ENCODE results near the gene MUCL3. TPM values are rescaled to one million over a fixed set of nuclear protein-coding genes. Genes with fewer than 3 reads are reported as not detected.

MUCL3 gene
- total RNA-seq, 1 experiment from 2014 or later = not detected

GRCh38 chr6:30983439-30983838 lies 42.7 kb downstream of the MUCL3 start, which contains the start of gene MUC21:
MUC21 (plus strand) TSS chr6:30983718; CDS start chr6:30983959, 241 bp downstream.
- no peaks in the 10 kb centered on the region for H3K9me2 ChIP-seq (replicated peaks; ENCODE audit: insufficient read depth, low read length)
- DNase-seq = no peak
- no peak within 1 kb of the TSS for H2AFZ ChIP-seq (ENCODE audit: low read length)
- no peaks in the 10 kb centered on the region for H3K27me3 ChIP-seq (ENCODE audit: low read length)
- no peaks in the 10 kb centered on the region for H3K9me3 ChIP-seq (ENCODE audit: low read length)
- H3K9ac ChIP-seq (ENCODE audit: low read length) = no peak within 1 kb of the TSS
- no peak within 1 kb of the TSS for H3K4me2 ChIP-seq (ENCODE audit: low read depth, low read length, poor library complexity, severe bottlenecking)
- H3K4me3 ChIP-seq (ENCODE audit: low read length) = no peak within 1 kb of the TSS
- no peak within 1 kb of the TSS for H3K27ac ChIP-seq (ENCODE audit: low read length)
- peaks cover 5% of the 10 kb centered on the region for H3K4me1 ChIP-seq (ENCODE audit: low read length)
- no peaks in the 10 kb centered on the region for H3K79me2 ChIP-seq (ENCODE audit: low read length)
- H3K36me3 ChIP-seq (ENCODE audit: insufficient read depth, low read length) = no peaks in the 10 kb centered on the region
- H4K20me1 ChIP-seq (ENCODE audit: insufficient read depth, low read depth, low read length) = no peaks in the 10 kb centered on the region

GRCh38 chr6:30985490-30985889 lies 44.7 kb downstream of the MUCL3 start:
- Histone ChIP-seq H3K9me2 (replicated peaks; ENCODE audit: insufficient read depth, low read length) (no peaks in the 10 kb centered on the region), H3K4me2 (ENCODE audit: low read depth, low read length, poor library complexity, severe bottlenecking) (no peak overlapping the region), H3K9me3 (ENCODE audit: low read length) (no peaks in the 10 kb centered on the region), H3K4me3 (ENCODE audit: low read length) (no peak overlapping the region), H3K79me2 (ENCODE audit: low read length) (no peaks in the 10 kb centered on the region), H3K36me3 (ENCODE audit: insufficient read depth, low read length) (no peaks in the 10 kb centered on the region), H4K20me1 (ENCODE audit: insufficient read depth, low read depth, low read length) (no peaks in the 10 kb centered on the region), H3K4me1 (ENCODE audit: low read length) (no peaks in the 10 kb centered on the region), H3K27me3 (ENCODE audit: low read length) (no peaks in the 10 kb centered on the region), H3K9ac (ENCODE audit: low read length) (no peak overlapping the region), H3K27ac (ENCODE audit: low read length) (no peak overlapping the region), H2AFZ (ENCODE audit: low read length) (no peak overlapping the region)
- no peak for DNase-seq

- no peaks in the 10 kb centered on the region for H3K27me3 ChIP-seq (ENCODE audit: low read length)
- no peak overlapping the region for H3K4me3 ChIP-seq (ENCODE audit: low read length)
- no peaks in the 10 kb centered on the region for H3K4me1 ChIP-seq (ENCODE audit: low read length)
- no peaks in the 10 kb centered on the region for H3K9me3 ChIP-seq (ENCODE audit: low read length)
- H3K9me2 ChIP-seq (replicated peaks; ENCODE audit: insufficient read depth, low read length) = no peaks in the 10 kb centered on the region
- DNase-seq = no peak
- no peak overlapping the region for H3K27ac ChIP-seq (ENCODE audit: low read length)
- H3K79me2 ChIP-seq (ENCODE audit: low read length) = no peaks in the 10 kb centered on the region
- no peak overlapping the region for H3K4me2 ChIP-seq (ENCODE audit: low read depth, low read length, poor library complexity, severe bottlenecking)
- no peaks in the 10 kb centered on the region for H4K20me1 ChIP-seq (ENCODE audit: insufficient read depth, low read depth, low read length)
- no peak overlapping the region for H3K9ac ChIP-seq (ENCODE audit: low read length)
- no peak overlapping the region for H2AFZ ChIP-seq (ENCODE audit: low read length)
- no peaks in the 10 kb centered on the region for H3K36me3 ChIP-seq (ENCODE audit: insufficient read depth, low read length)
Observed at GRCh38 chr6:30987304-30987703, 46.5 kb downstream of the MUCL3 start.

DNA sequence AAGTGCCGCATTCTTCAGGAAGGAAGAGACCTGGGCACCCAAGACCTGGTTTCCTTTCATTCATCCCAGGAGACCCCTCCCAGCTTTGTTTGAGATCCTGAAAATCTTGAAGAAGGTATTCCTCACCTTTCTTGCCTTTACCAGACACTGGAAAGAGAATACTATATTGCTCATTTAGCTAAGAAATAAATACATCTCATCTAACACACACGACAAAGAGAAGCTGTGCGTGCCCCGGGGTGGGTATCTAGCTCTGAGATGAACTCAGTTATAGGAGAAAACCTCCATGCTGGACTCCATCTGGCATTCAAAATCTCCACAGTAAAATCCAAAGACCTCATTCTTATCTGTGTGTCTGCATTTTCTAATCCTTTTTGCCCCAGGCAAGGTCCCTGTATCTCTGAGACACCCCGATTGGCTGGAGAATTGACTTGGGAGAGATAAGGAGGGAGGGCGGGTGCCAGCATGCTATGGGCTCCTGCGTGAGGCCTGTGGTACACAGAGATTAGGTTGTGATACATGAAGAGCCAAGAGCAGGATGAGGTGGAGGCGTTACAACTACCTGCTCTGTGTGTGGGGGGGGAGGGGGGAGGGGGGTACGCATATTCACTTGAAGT lies 47.5 kb downstream of the MUCL3 start:
- Histone ChIP-seq H3K27me3 (ENCODE audit: low read length) (no peaks in the 10 kb centered on the region), H2AFZ (ENCODE audit: low read length) (no peak overlapping the region), H3K27ac (ENCODE audit: low read length) (no peak overlapping the region), H3K4me1 (ENCODE audit: low read length) (no peaks in the 10 kb centered on the region), H4K20me1 (ENCODE audit: insufficient read depth, low read depth, low read length) (no peaks in the 10 kb centered on the region), H3K9ac (ENCODE audit: low read length) (no peak overlapping the region), H3K4me3 (ENCODE audit: low read length) (no peak overlapping the region), H3K4me2 (ENCODE audit: low read depth, low read length, poor library complexity, severe bottlenecking) (no peak overlapping the region), H3K79me2 (ENCODE audit: low read length) (no peaks in the 10 kb centered on the region), H3K9me2 (replicated peaks; ENCODE audit: insufficient read depth, low read length) (no peaks in the 10 kb centered on the region), H3K9me3 (ENCODE audit: low read length) (no peaks in the 10 kb centered on the region), H3K36me3 (ENCODE audit: insufficient read depth, low read length) (no peaks in the 10 kb centered on the region)
- no peak for DNase-seq

- Histone ChIP-seq H3K9ac (ENCODE audit: low read length) (no peak overlapping the region), H4K20me1 (ENCODE audit: insufficient read depth, low read depth, low read length) (no peaks in the 10 kb centered on the region), H3K9me2 (replicated peaks; ENCODE audit: insufficient read depth, low read length) (no peaks in the 10 kb centered on the region), H3K4me3 (ENCODE audit: low read length) (no peak overlapping the region), H3K9me3 (ENCODE audit: low read length) (no peaks in the 10 kb centered on the region), H2AFZ (ENCODE audit: low read length) (no peak overlapping the region), H3K4me1 (ENCODE audit: low read length) (no peaks in the 10 kb centered on the region), H3K79me2 (ENCODE audit: low read length) (no peaks in the 10 kb centered on the region), H3K27ac (ENCODE audit: low read length) (no peak overlapping the region), H3K4me2 (ENCODE audit: low read depth, low read length, poor library complexity, severe bottlenecking) (peak overlapping the region; percentile 14), H3K36me3 (ENCODE audit: insufficient read depth, low read length) (no peaks in the 10 kb centered on the region), H3K27me3 (ENCODE audit: low read length) (no peaks in the 10 kb centered on the region)
- no peak for DNase-seq
Observed at GRCh38 chr6:30990422-30991086, 49.8 kb downstream of the MUCL3 start.

- H3K9me2 ChIP-seq (replicated peaks; ENCODE audit: insufficient read depth, low read length) = no peaks in the 10 kb centered on the region
- H3K4me3 ChIP-seq (ENCODE audit: low read length) = no peak overlapping the region
- no peaks in the 10 kb centered on the region for H3K79me2 ChIP-seq (ENCODE audit: low read length)
- no peaks in the 10 kb centered on the region for H4K20me1 ChIP-seq (ENCODE audit: insufficient read depth, low read depth, low read length)
- H3K4me1 ChIP-seq (ENCODE audit: low read length) = no peaks in the 10 kb centered on the region
- H3K4me2 ChIP-seq (ENCODE audit: low read depth, low read length, poor library complexity, severe bottlenecking) = no peak overlapping the region
- DNase-seq = no peak
- H3K27ac ChIP-seq (ENCODE audit: low read length) = no peak overlapping the region
- no peaks in the 10 kb centered on the region for H3K36me3 ChIP-seq (ENCODE audit: insufficient read depth, low read length)
- H3K9me3 ChIP-seq (ENCODE audit: low read length) = no peaks in the 10 kb centered on the region
- no peak overlapping the region for H2AFZ ChIP-seq (ENCODE audit: low read length)
- H3K27me3 ChIP-seq (ENCODE audit: low read length) = no peaks in the 10 kb centered on the region
- no peak overlapping the region for H3K9ac ChIP-seq (ENCODE audit: low read length)
Observed at GRCh38 chr6:30991891-30992290, 51.1 kb downstream of the MUCL3 start.

- Histone ChIP-seq H3K9me2 (replicated peaks; ENCODE audit: insufficient read depth, low read length) (no peaks in the 10 kb centered on the region), H3K4me1 (ENCODE audit: low read length) (no peaks in the 10 kb centered on the region), H3K79me2 (ENCODE audit: low read length) (no peaks in the 10 kb centered on the region), H2AFZ (ENCODE audit: low read length) (no peak overlapping the region), H3K36me3 (ENCODE audit: insufficient read depth, low read length) (no peaks in the 10 kb centered on the region), H3K4me2 (ENCODE audit: low read depth, low read length, poor library complexity, severe bottlenecking) (no peak overlapping the region), H3K27me3 (ENCODE audit: low read length) (no peaks in the 10 kb centered on the region), H3K9me3 (ENCODE audit: low read length) (no peaks in the 10 kb centered on the region), H3K4me3 (ENCODE audit: low read length) (no peak overlapping the region), H4K20me1 (ENCODE audit: insufficient read depth, low read depth, low read length) (no peaks in the 10 kb centered on the region), H3K9ac (ENCODE audit: low read length) (no peak overlapping the region), H3K27ac (ENCODE audit: low read length) (no peak overlapping the region)
- no peak for DNase-seq
Observed at GRCh38 chr6:30997301-30997700, 56.5 kb downstream of the MUCL3 start.

GRCh38 chr6:30998785-30999184 lies 58.0 kb downstream of the MUCL3 start:
- H2AFZ ChIP-seq (ENCODE audit: low read length) = no peak overlapping the region

More at GRCh38 chr6:30998785-30999184, 58.0 kb downstream of the MUCL3 start:
- no peak overlapping the region for H3K27ac ChIP-seq (ENCODE audit: low read length)
- H3K79me2 ChIP-seq (ENCODE audit: low read length) = no peaks in the 10 kb centered on the region
- H3K36me3 ChIP-seq (ENCODE audit: insufficient read depth, low read length) = no peaks in the 10 kb centered on the region
- H3K4me2 ChIP-seq (ENCODE audit: low read depth, low read length, poor library complexity, severe bottlenecking) = no peak overlapping the region
- no peaks in the 10 kb centered on the region for H3K9me2 ChIP-seq (replicated peaks; ENCODE audit: insufficient read depth, low read length)
- no peaks in the 10 kb centered on the region for H3K27me3 ChIP-seq (ENCODE audit: low read length)
- no peaks in the 10 kb centered on the region for H3K9me3 ChIP-seq (ENCODE audit: low read length)
- no peak overlapping the region for H3K9ac ChIP-seq (ENCODE audit: low read length)
- H3K4me1 ChIP-seq (ENCODE audit: low read length) = no peaks in the 10 kb centered on the region
- no peaks in the 10 kb centered on the region for H4K20me1 ChIP-seq (ENCODE audit: insufficient read depth, low read depth, low read length)
- H3K4me3 ChIP-seq (ENCODE audit: low read length) = no peak overlapping the region
- DNase-seq = no peak
